Fibroblast of peridontal ligament (primary cell): Measurements from ENCODE around the gene COX4I1.

Source experiments
- DNase-seq: peaks from one replicate; pipeline ENCODE4 v3.0.0-alpha.2; 2010; ENCODE audit errors: extremely low read depth

Gene COX4I1

GRCh38 chr16:85840801-85841200 is 41.3 kb downstream of the COX4I1 start:
- no peak for DNase-seq

DNA sequence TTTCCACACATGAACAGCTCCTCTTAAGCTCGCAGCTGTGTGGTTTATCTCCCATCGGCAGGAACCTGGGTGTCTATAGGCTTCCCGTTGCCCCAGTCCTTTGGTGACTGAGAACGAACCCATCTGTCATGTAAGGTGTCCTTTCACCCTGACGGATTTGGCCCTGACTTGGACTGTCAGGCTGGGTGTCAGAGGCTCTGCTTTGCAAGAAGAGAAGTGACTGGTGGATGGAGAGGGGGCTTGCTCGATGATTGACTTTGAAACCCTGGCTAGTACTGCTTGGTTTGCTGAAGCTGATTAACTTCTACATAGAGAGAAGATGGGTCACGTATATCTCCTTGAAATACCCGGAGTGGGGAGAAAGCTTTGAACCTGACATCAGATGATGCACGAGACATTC is 42.9 kb downstream of the COX4I1 start:
- no peak for DNase-seq

DNA sequence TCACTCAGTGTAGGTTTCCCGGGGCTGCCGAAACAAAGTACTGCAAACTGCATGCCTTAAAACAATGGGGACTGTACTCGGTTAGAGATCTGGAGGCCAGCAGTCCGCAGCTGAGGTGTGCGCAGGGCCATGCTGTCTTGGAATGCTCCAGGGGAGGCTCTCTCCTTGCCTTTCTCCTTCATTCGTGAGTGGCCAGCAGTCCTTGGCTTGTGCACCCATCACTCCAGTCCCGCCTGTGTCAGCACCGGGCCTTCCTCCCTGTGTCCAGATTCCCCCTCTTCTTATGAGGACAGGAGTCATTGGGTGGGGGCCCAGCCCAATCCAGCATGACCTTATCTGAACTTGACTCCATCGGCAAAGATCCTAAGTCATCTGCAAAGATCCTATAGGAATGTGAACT is 43.4 kb downstream of the COX4I1 start:
- no peak for DNase-seq

DNA sequence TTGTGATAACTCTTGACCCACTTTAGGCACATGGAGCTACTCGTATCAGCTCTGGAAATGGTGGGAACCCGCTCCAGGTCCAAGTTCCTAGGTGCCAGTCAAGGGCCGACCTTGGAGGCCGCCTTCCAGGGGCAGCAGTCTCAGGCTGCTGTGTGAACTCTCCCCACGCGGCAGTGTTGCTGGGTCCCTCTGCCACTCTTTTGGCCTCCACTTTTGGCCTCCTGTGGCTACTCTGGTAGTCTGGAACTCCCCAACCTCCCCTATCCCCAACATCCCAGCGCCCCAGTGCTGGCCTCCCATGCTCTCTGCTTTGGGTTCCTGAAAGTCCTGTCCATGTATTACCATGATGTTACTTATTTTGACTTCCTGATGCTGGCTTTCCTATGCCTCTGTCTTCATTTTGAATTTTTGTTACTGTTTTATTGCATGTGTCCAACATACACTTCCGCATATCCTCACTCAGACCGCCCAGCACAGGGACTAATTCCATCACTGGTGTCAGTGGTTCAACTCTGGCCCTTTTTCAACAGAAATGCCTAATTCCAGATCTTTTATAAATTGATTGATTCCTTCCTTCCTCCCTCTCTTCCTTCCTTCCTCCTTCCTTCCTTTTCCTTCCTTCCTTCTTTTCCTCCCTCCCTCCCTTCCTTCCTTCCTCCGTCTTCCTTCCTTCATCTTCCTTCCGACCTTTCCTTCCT is 44.1 kb downstream of the COX4I1 start:
- no peak for DNase-seq

GRCh38 chr16:85844169-85844481 is 44.6 kb downstream of the COX4I1 start:
- DNase-seq = no peak

- DNase-seq = no peak
Observed at GRCh38 chr16:85844786-85845185, 45.3 kb downstream of the COX4I1 start.

GRCh38 chr16:85845266-85845665 is 45.8 kb downstream of the COX4I1 start:
- DNase-seq = no peak

- no peak for DNase-seq
Observed at GRCh38 chr16:85846461-85846860, 47.0 kb downstream of the COX4I1 start.

DNA sequence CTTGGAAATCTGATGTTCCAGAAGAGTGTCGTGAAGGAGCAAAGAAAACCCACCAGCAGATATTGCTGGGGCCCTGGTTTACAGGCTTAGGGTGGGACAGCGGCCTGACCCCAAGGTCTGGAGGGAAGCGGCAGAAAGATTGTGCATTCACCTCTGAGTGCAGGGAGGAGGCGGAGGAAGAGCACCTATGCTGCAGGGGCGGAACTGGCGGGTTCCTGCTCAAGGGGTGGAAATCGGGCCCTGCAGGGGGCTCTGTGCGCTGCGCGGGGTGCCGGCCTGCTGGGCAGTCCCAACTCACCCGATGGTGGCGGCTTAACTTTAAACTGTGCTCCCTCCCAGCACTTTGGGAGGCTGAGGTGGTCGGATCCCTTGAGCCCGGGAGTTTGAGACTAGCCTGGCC is 47.5 kb downstream of the COX4I1 start:
- DNase-seq = no peak

DNA sequence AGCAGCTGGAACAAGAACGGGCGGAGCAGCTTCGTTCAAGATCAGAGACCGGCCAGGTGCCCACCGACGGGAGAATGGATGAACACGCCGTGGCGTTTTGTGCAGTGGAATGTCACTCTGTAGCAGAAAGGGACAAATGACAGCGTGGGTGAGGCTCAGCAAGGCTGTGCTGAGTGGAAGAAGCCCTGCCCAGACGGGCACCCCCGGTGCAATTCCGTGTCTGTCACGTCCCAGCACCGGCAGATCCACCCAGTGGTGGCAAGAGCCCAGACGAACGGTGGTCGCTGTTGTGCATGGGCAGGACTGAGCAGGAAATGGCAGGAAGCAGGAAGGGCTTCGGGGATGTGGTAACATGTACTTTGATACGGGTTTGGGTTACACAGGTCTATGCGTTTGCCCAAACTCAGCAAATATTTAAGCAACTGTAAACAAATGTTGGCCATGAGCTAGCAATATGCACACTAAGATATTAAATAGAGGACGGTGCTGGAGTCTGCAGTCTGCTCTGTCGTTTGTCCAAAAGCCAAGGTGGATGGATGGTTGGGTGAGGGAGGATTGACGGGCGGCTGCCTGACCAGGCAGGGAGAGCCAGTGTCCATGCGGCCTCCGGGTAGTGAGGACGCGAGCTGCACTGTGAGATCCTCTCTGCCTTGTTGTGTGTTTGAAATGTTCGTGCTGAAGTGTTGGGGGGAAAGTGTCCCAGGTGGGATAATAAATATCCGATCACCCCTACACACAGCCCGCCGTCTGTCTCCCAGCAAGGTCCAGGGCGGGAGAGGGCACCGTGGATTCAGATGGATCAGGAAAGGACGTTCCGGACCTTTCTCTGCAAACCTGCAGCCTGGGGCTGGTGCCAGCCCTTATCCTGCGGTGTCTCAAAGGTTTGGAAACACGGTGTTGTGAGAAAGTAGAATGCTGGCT is 48.4 kb downstream of the COX4I1 start:
- no peak for DNase-seq

GRCh38 chr16:85848986-85849385 is 49.5 kb downstream of the COX4I1 start:
- no peak for DNase-seq

GRCh38 chr16:85849388-85849787 is 49.9 kb downstream of the COX4I1 start:
- no peak for DNase-seq

GRCh38 chr16:85850344-85850880 is 50.9 kb downstream of the COX4I1 start:
- DNase-seq = no peak

GRCh38 chr16:85851034-85851785 is 51.7 kb downstream of the COX4I1 start:
- DNase-seq = no peak

- no peak for DNase-seq
Observed at GRCh38 chr16:85853547-85854545, 54.4 kb downstream of the COX4I1 start.

DNA sequence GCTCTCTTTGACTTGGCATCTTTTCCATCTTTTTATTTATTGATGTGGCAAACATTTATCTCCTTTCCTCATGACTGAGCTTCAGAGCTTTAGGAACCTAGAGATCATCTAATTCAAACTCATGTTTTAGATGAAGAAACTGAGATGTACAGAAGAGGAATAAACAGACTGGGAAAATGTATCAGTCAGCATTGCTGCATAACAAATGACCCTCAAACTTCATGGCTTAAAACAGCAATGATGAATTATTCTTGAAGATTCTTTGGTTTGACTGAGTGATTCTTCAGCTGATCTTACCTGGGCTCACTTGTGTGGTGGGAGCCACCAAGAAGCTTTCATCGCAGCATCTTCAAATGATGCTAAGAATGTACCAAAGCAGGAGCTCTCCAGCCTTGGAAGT is 55.4 kb downstream of the COX4I1 start:
- no peak for DNase-seq

- DNase-seq = no peak
Observed at GRCh38 chr16:85856079-85856478, 56.6 kb downstream of the COX4I1 start.

- DNase-seq = no peak
Observed at GRCh38 chr16:85856585-85856984, 57.1 kb downstream of the COX4I1 start.
